Coronary artery (tissue), 2 donors: ENCODE measurements around the gene RNF224.
A peak's percentile ranks its signal among the peaks of the same experiment; 100 is the strongest.

Experiments
- DNase-seq: peaks from one replicate; pipeline ENCODE4 v3.0.0-alpha.2; 2017; ENCODE audit warnings: low spot score
- H3K27ac ChIP-seq, 2 donors: fragments of 200-600 bp; sonication (generic); one replicate each; pipeline ENCODE4 v1.5.1; 2016 to 2019
- H3K4me3 ChIP-seq: fragments of 200-600 bp; sonication (generic); 2 replicates; pipeline ENCODE4 v1.5.1; 2016; ENCODE audit warnings: mild to moderate bottlenecking, moderate library complexity
- CTCF ChIP-seq: fragments of 200-600 bp; sonication (generic); IDR thresholded peaks from one replicate; pipeline ENCODE4 v1.5.1; 2019; ENCODE audit warnings: antibody characterized with exemption

Gene RNF224

GRCh38 chr9:137216188-137216965 lies 10.9 kb upstream of the RNF224 start:
- Histone ChIP-seq H3K4me3 (no peak overlapping the region), H3K27ac (peak overlapping the region in 1 of 2 donors; percentile 38)
- DNase-seq: no peak
- no peak for TF ChIP-seq CTCF

- no peak for DNase-seq
- Histone ChIP-seq H3K4me3 (peak overlapping the region; percentile 50), H3K27ac (peak overlapping the region in 1 of 2 donors; percentile 38)
- no peak for TF ChIP-seq CTCF
These were observed 9.8 kb upstream of the RNF224 start for GRCh38 chr9:137217276-137218211.

GRCh38 chr9:137218212-137218753 lies 9.0 kb upstream of the RNF224 start:
- Histone ChIP-seq H3K27ac (no peak overlapping the region), H3K4me3 (no peak overlapping the region)
- TF ChIP-seq CTCF: no peak
- no peak for DNase-seq

GRCh38 chr9:137218754-137219271 lies 8.5 kb upstream of the RNF224 start:
- H3K27ac ChIP-seq: no peak overlapping the region
- H3K4me3 ChIP-seq: no peak overlapping the region
- no peak for DNase-seq

GRCh38 chr9:137219757-137220316 lies 7.5 kb upstream of the RNF224 start:
- TF ChIP-seq CTCF: no peak
- no peak for DNase-seq
- Histone ChIP-seq H3K27ac (no peak overlapping the region), H3K4me3 (no peak overlapping the region)

More at GRCh38 chr9:137218754-137219271, 8.5 kb upstream of the RNF224 start:
- TF ChIP-seq CTCF: no peak

GRCh38 chr9:137220317-137221094 lies 6.8 kb upstream of the RNF224 start:
- Histone ChIP-seq H3K4me3 (no peak overlapping the region), H3K27ac (no peak overlapping the region)
- DNase-seq: no peak
- no peak for TF ChIP-seq CTCF
